IMR-90 (cell line): ENCODE measurements around the gene ARHGEF10L. TPM values are rescaled to one million over a fixed set of nuclear protein-coding genes. Genes with fewer than 3 reads are reported as not detected.

Experiments
- ATAC-seq: fragments of 200-7000 bp; cut with Tn5 transposase; 2 replicates; pipeline ENCODE4 v1.9.1; 2020; ENCODE audit warnings: low read depth, mild to moderate bottlenecking, moderate library complexity
- BruUV-seq: library from RNA; stranded (reverse); fragments of 400-500 nt; replicated peaks from 2 replicates; lab custom pipeline; 2021; lab: Mats Ljungman, UMichigan
- CTCF ChIA-PET: fragments of 300-600 bp; formaldehyde crosslinking; extraction: SDS; loops from one replicate; lab custom pipeline; 2021; ENCODE audit warnings: antibody characterized with exemption; lab: Yijun Ruan, JAX
- POLR2A ChIA-PET: fragments of 300-600 bp; sonication (Branson Sonifier 250); formaldehyde crosslinking; loops from one replicate; lab custom pipeline; 2022; ENCODE audit warnings: antibody characterized with exemption; ENCODE audit not compliant: unreplicated experiment; lab: Charles Lee
- DNase-seq: peaks from one replicate; pipeline ENCODE4 v3.0.0; 2013
- H2AFZ ChIP-seq: replicated peaks from 2 replicates; pipeline ENCODE3; 2013; ENCODE audit warnings: low read length, mild to moderate bottlenecking; ENCODE audit not compliant: poor library complexity
- H2AK5ac ChIP-seq: 2 replicates; pipeline ENCODE4 v1.6.1; 2013; ENCODE audit warnings: low read depth, low read length, inconsistent platforms
- H2AK9ac ChIP-seq: replicated peaks from 2 replicates; pipeline ENCODE3; 2013; ENCODE audit warnings: mild to moderate bottlenecking, low read depth, low read length, moderate library complexity; ENCODE audit not compliant: poor library complexity
- H2BK120ac ChIP-seq: 2 replicates; pipeline ENCODE4 v1.6.1; 2013; ENCODE audit warnings: low read depth, low read length, inconsistent platforms
- H2BK15ac ChIP-seq: 3 replicates; pipeline ENCODE4 v1.6.1; 2013; ENCODE audit warnings: low read depth, low read length, inconsistent platforms
- H2BK20ac ChIP-seq: 2 replicates; pipeline ENCODE4 v1.6.1; 2013; ENCODE audit warnings: low read depth, mild to moderate bottlenecking, inconsistent platforms, low read length, moderate library complexity
- H2BK5ac ChIP-seq: 2 replicates; pipeline ENCODE4 v1.6.1; 2013; ENCODE audit warnings: mild to moderate bottlenecking, low read depth, low read length, inconsistent platforms; ENCODE audit not compliant: poor library complexity, severe bottlenecking
- H3K14ac ChIP-seq: replicated peaks from 2 replicates; pipeline ENCODE4 v1.6.1; 2013; ENCODE audit warnings: low read depth, low read length, inconsistent platforms
- H3K18ac ChIP-seq: 2 replicates; pipeline ENCODE4 v1.6.1; 2013; ENCODE audit warnings: low read depth, low read length, control low read depth
- H3K23ac ChIP-seq: 2 replicates; pipeline ENCODE4 v1.6.1; 2013; ENCODE audit warnings: low read depth, low read length, inconsistent platforms
- H3K27ac ChIP-seq: 2 replicates; pipeline ENCODE4 v1.5.1; 2013; ENCODE audit warnings: mild to moderate bottlenecking, control low read depth, low read length; ENCODE audit not compliant: insufficient read depth
- H3K27me3 ChIP-seq: 2 replicates; pipeline ENCODE4 v1.6.1; 2013; ENCODE audit warnings: low read length; ENCODE audit not compliant: control insufficient read depth, insufficient read depth
- H3K36me3 ChIP-seq: 2 replicates; pipeline ENCODE4 v1.6.1; 2013; ENCODE audit warnings: low read length, mixed read lengths; ENCODE audit not compliant: control insufficient read depth, insufficient read depth
- H3K4ac ChIP-seq: 2 replicates; pipeline ENCODE4 v1.6.1; 2013; ENCODE audit warnings: low read depth, low read length, inconsistent platforms
- H3K4me1 ChIP-seq: 2 replicates; pipeline ENCODE4 v1.6.1; 2013; ENCODE audit warnings: low read length, mixed read lengths; ENCODE audit not compliant: control insufficient read depth, insufficient read depth
- H3K4me2 ChIP-seq: 2 replicates; pipeline ENCODE4 v1.6.1; 2013; ENCODE audit warnings: low read depth, mild to moderate bottlenecking, control low read depth, low read length, moderate library complexity
- H3K4me3 ChIP-seq: 2 replicates; pipeline ENCODE4 v1.5.1; 2013; ENCODE audit warnings: low read depth, mild to moderate bottlenecking, control low read depth, low read length, moderate library complexity; ENCODE audit not compliant: insufficient read depth
- H3K56ac ChIP-seq: 2 replicates; pipeline ENCODE4 v1.6.1; 2013; ENCODE audit warnings: low read length, inconsistent platforms; ENCODE audit not compliant: insufficient read depth; ENCODE audit errors: extremely low read depth
- H3K79me1 ChIP-seq, 2 experiments: 2 replicates each; pipeline ENCODE4 v1.6.1; 2013; ENCODE audit warnings: low read length in 2 of 2, inconsistent platforms in 1 of 2, low read depth in 1 of 2
- H3K9ac ChIP-seq: 2 replicates; pipeline ENCODE4 v1.6.1; 2013; ENCODE audit warnings: low read depth, low read length, control low read depth
- H3K9me1 ChIP-seq: 2 replicates; pipeline ENCODE4 v1.6.1; 2013; ENCODE audit warnings: low read length, inconsistent platforms; ENCODE audit not compliant: insufficient read depth
- H3K9me3 ChIP-seq: 2 replicates; pipeline ENCODE4 v1.6.1; 2013; ENCODE audit warnings: low read length; ENCODE audit not compliant: control insufficient read depth, insufficient read depth
- H4K20me1 ChIP-seq: 2 replicates; pipeline ENCODE4 v1.6.1; 2013; ENCODE audit warnings: low read length, inconsistent platforms; ENCODE audit not compliant: insufficient read depth
- H4K5ac ChIP-seq: 2 replicates; pipeline ENCODE4 v1.6.1; 2013; ENCODE audit warnings: mild to moderate bottlenecking, low read depth, low read length, control low read depth
- H4K8ac ChIP-seq, 2 experiments: 2 replicates each; pipeline ENCODE4 v1.6.1; 2013; ENCODE audit warnings: low read depth in 2 of 2, low read length in 2 of 2, control low read depth in 1 of 2, inconsistent platforms in 1 of 2
- H4K91ac ChIP-seq: 2 replicates; pipeline ENCODE4 v1.6.1; 2013; ENCODE audit warnings: low read depth, low read length, inconsistent platforms; ENCODE audit not compliant: insufficient read depth
- BHLHE40 ChIP-seq: fragments of 150-350 bp; IDR thresholded peaks from 2 replicates; pipeline ENCODE4 v1.6.1; 2016; ENCODE audit warnings: mild to moderate bottlenecking, low read depth, low read length
- CEBPB ChIP-seq: IDR thresholded peaks from 2 replicates; pipeline ENCODE4 v1.6.1; 2012; ENCODE audit warnings: low read depth, low read length, improper control_type of control experiment
- CHD1 ChIP-seq: IDR thresholded peaks from 2 replicates; pipeline ENCODE4 v1.6.1; 2012; ENCODE audit warnings: low read depth, low read length, improper control_type of control experiment
- MAZ ChIP-seq: IDR thresholded peaks from 2 replicates; pipeline ENCODE4 v1.6.1; 2012; ENCODE audit warnings: low read depth, mild to moderate bottlenecking, low read length, improper control_type of control experiment, moderate library complexity, borderline replicate concordance
- MXI1 ChIP-seq: IDR thresholded peaks from 2 replicates; pipeline ENCODE4 v1.6.1; 2012; ENCODE audit warnings: low read depth, mild to moderate bottlenecking, low read length, moderate library complexity, borderline replicate concordance
- NFE2L2 ChIP-seq: fragments of 150-350 bp; IDR thresholded peaks from 2 replicates; pipeline ENCODE4 v1.6.1; 2016; ENCODE audit warnings: low read depth, mild to moderate bottlenecking, low read length
- POLR2A ChIP-seq: IDR thresholded peaks from 2 replicates; pipeline ENCODE4 v1.6.1; 2012; ENCODE audit warnings: mild to moderate bottlenecking, low read depth, low read length
- RCOR1 ChIP-seq: IDR thresholded peaks from 2 replicates; pipeline ENCODE4 v1.6.1; 2012; ENCODE audit warnings: mild to moderate bottlenecking, low read length, improper control_type of control experiment; ENCODE audit not compliant: insufficient replicate concordance
- WGBS, 2 experiments: methylation state at CpG; one replicate each; pipeline versions ENCODE4 v1.1.5 to v1.1.7; 2013; ENCODE audit warnings: missing lambda C conversion rate in 2 of 2; ENCODE audit not compliant: insufficient read length in 1 of 2; ENCODE audit errors: extremely low coverage in 2 of 2; 5-methylcytosine and 5-hydroxymethylcytosine counted together
- dilution Hi-C: fragments of 300-500 bp; cut with HindIII; formaldehyde crosslinking; loops from one replicate; pipeline ENCODE4 v1.14.3; 2018; ENCODE audit warnings: low sequenced_read_pairs; ENCODE audit not compliant: unreplicated experiment
- in situ Hi-C: fragments of 300-500 bp; cut with MboI; formaldehyde crosslinking; loops from 3 replicates; pipeline ENCODE4 v1.14.3; 2019; ENCODE audit warnings: low sequenced_read_pairs, inconsistent platforms, mixed read lengths
- intact Hi-C: fragments of 100-400 bp; cut with micrococcal nuclease; formaldehyde crosslinking; loops from 2 replicates; pipeline ENCODE4 v1.10.0; 2022
- polyA plus RNA-seq, 3 experiments: library from polyadenylated mRNA; depleted of rRNA; stranded (reverse); fragments of >200 nt; gene quantifications; 2 replicates each; pipeline ENCODE4 v1.2.3, GENCODE V29; 2012; ENCODE audit warnings: low replicate concordance in 1 of 3
- total RNA-seq: library from RNA; depleted of rRNA; stranded (reverse); fragments of >200 nt; gene quantifications from 2 replicates; pipeline ENCODE4 v1.2.3, GENCODE V29; 2012
- TF ChIP-seq, protein P1 (sequence below): fragments of 150-350 bp; IDR thresholded peaks from 2 replicates; pipeline ENCODE4 v1.6.1; 2016; ENCODE audit warnings: low read depth, mild to moderate bottlenecking, low read length, moderate library complexity, borderline replicate concordance
- TF ChIP-seq, protein P2 (sequence below): conservative IDR thresholded peaks from 2 replicates; pipeline ENCODE4 v1.5.1; 2012; ENCODE audit warnings: mild to moderate bottlenecking, low read depth, low read length, improper control_type of control experiment

ARHGEF10L gene
- total and polyA plus RNA-seq, 2 of the 4 experiments (the other 2 are of a cell fraction), result 4.8 to 12.4 TPM

DNA sequence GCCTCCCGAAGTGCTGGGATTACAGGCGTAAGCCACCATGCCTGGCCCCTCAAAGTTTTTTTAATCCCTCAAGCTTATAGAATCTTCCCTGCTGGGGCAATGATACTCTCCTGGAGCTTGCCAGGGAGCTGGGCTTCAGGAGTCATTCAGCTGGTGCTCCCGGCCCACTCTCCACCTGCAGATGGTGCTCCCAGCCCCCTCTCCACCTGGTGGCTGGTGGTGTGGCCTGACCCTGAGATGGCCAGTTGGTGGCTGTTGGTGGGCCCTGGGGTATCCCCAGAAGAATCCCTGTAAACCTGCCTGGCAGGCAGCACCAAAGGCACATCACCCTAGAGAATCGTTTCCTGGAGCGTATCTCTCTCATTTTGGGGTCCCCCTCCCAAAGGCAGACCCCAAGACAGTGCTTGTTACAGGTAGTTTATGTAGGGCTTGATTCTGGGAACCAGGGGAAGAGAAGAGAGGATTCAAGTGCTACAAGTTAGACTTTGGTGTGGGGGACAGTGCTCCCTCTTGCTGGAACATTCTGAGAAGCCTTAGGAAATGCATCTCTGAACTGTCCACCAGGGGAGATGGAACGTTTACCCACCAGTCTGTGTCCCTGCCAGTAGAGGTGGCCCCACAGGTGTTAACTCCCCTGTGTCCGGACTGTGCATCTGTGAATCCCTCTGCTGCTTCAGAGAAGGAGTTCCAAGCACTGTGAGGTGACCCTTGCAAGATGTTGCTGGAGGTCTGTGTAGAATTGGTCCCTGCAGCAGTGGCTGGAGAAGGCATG lies 186.5 kb downstream of the ARHGEF10L start:
- Histone ChIP-seq H3K4me1 (no peaks in the 10 kb centered on the region), H3K4me2 (no peak overlapping the region), H3K27me3 (peaks cover 14% of the 10 kb centered on the region), H3K9me1 (no peaks in the 10 kb centered on the region), H3K4ac (no peak overlapping the region), H2AK9ac (no peak overlapping the region), H3K18ac (no peak overlapping the region), H3K79me1 (no peaks in the 10 kb centered on the region), H2AFZ (no peak overlapping the region), H2AK5ac (no peak overlapping the region), H2BK5ac (no peak overlapping the region), H3K4me3 (no peak overlapping the region), H3K9ac (no peak overlapping the region), H3K14ac (no peak overlapping the region), H3K36me3 (no peaks in the 10 kb centered on the region), H2BK120ac (no peak overlapping the region), H3K56ac (no peak overlapping the region), H4K91ac (no peak overlapping the region), H4K8ac (no peak overlapping the region), H3K9me3 (no peaks in the 10 kb centered on the region; the same call in 1 of the 2 replicates), H4K5ac (no peak overlapping the region), H3K23ac (no peak overlapping the region), H2BK20ac (no peak overlapping the region), H2BK15ac (no peak overlapping the region), H4K20me1 (no peaks in the 10 kb centered on the region), H3K27ac (no peak overlapping the region)
- in situ Hi-C loops (no loop called here), intact Hi-C loops (no loop called here), dilution Hi-C loops (no loop called here)
- WGBS, 2 experiments, result no CpG with 5 or more reads among the region's 7 CpGs
- ATAC-seq (no peak), DNase-seq (no peak)
- TF ChIP-seq MXI1, result no peak
- TF ChIP-seq MAZ, result no peak
- TF ChIP-seq, protein P1, sequence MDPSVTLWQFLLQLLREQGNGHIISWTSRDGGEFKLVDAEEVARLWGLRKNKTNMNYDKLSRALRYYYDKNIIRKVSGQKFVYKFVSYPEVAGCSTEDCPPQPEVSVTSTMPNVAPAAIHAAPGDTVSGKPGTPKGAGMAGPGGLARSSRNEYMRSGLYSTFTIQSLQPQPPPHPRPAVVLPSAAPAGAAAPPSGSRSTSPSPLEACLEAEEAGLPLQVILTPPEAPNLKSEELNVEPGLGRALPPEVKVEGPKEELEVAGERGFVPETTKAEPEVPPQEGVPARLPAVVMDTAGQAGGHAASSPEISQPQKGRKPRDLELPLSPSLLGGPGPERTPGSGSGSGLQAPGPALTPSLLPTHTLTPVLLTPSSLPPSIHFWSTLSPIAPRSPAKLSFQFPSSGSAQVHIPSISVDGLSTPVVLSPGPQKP, result no peak
- no peak for TF ChIP-seq NFE2L2
- no peak for TF ChIP-seq BHLHE40
- TF ChIP-seq RCOR1, result no peak
- no peak for TF ChIP-seq CEBPB
- TF ChIP-seq POLR2A, result no peak
- TF ChIP-seq, protein P2, sequence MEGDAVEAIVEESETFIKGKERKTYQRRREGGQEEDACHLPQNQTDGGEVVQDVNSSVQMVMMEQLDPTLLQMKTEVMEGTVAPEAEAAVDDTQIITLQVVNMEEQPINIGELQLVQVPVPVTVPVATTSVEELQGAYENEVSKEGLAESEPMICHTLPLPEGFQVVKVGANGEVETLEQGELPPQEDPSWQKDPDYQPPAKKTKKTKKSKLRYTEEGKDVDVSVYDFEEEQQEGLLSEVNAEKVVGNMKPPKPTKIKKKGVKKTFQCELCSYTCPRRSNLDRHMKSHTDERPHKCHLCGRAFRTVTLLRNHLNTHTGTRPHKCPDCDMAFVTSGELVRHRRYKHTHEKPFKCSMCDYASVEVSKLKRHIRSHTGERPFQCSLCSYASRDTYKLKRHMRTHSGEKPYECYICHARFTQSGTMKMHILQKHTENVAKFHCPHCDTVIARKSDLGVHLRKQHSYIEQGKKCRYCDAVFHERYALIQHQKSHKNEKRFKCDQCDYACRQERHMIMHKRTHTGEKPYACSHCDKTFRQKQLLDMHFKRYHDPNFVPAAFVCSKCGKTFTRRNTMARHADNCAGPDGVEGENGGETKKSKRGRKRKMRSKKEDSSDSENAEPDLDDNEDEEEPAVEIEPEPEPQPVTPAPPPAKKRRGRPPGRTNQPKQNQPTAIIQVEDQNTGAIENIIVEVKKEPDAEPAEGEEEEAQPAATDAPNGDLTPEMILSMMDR, result no peak
- TF ChIP-seq CHD1, result no peak
- BruUV-seq, result no TSS peak
- POLR2A ChIA-PET, result no interaction called here
- CTCF ChIA-PET, result no interaction called here
